ENCODE results near the gene IL4I1.
"Not testable (repeated sequence)": the region's sequence is repeated elsewhere in the genome, so short reads cannot be mapped to it uniquely, and the experiment has no call there.

The IL4I1 gene

GRCh38 chr19:49896863-49897621 lies at the start of gene IL4I1:
IL4I1 (minus strand) TSS chr19:49896887; CDS start chr19:49896160, 727 bp downstream.
- peak; percentile 89 for DNase-seq

GRCh38 chr19:49946415-49946814 lies 49.7 kb upstream of the IL4I1 start:
- no peak for DNase-seq

- DNase-seq = not testable (repeated sequence)
These were observed 47.9 kb upstream of the IL4I1 start for GRCh38 chr19:49944567-49944966.

- no peak for DNase-seq
These were observed 43.8 kb upstream of the IL4I1 start for GRCh38 chr19:49940482-49940791.

GRCh38 chr19:49939721-49940481 lies 43.2 kb upstream of the IL4I1 start:
- DNase-seq = no peak

- DNase-seq = no peak
These were observed 42.0 kb upstream of the IL4I1 start for GRCh38 chr19:49938662-49939061.

GRCh38 chr19:49937750-49938381 lies 41.2 kb upstream of the IL4I1 start:
- peak; percentile 79 for DNase-seq

- no peak for DNase-seq
These were observed 39.9 kb upstream of the IL4I1 start for GRCh38 chr19:49936549-49936948.

- no peak for DNase-seq
These were observed 37.0 kb upstream of the IL4I1 start for GRCh38 chr19:49933643-49934042.

- DNase-seq = peak; percentile 63
These were observed 36.0 kb upstream of the IL4I1 start for GRCh38 chr19:49932731-49933131.

GRCh38 chr19:49932041-49932451 lies 35.4 kb upstream of the IL4I1 start:
- DNase-seq = no peak

GRCh38 chr19:49931293-49932040 lies 34.8 kb upstream of the IL4I1 start:
- no peak for DNase-seq

- DNase-seq = peak; percentile 27
These were observed 33.9 kb upstream of the IL4I1 start for GRCh38 chr19:49930483-49931011.

- peak; percentile 96 for DNase-seq
These were observed 33.2 kb upstream of the IL4I1 start for GRCh38 chr19:49929611-49930482.

GRCh38 chr19:49929121-49929610 lies 32.5 kb upstream of the IL4I1 start, which contains the start of the genes ATF5 and NUP62:
ATF5 (plus strand) TSS chr19:49929205; CDS start chr19:49930851, 1,646 bp downstream.
NUP62 (minus strand) TSS chr19:49929504; CDS start chr19:49909807, 19,697 bp downstream.
- peak; percentile 91 for DNase-seq

GRCh38 chr19:49927526-49928264 lies 31.0 kb upstream of the IL4I1 start:
- no peak for DNase-seq

GRCh38 chr19:49926515-49926914 lies 29.8 kb upstream of the IL4I1 start:
- DNase-seq = no peak

- no peak for DNase-seq
These were observed 28.8 kb upstream of the IL4I1 start for GRCh38 chr19:49925486-49925885.

GRCh38 chr19:49924881-49925210 lies 28.2 kb upstream of the IL4I1 start:
- DNase-seq = not testable (repeated sequence)

GRCh38 chr19:49924004-49924880 lies 27.6 kb upstream of the IL4I1 start:
- DNase-seq = no peak
